Stimulated activated CD8-positive, alpha-beta memory T cell treated with anti-CD3 and anti-CD28 coated beads, Interleukin-2, amount 100 ng/mL, for 48 hours (primary cell): ENCODE results near the gene SPDYE2.
"Not testable (repeated sequence)": the region's sequence is repeated elsewhere in the genome, so short reads cannot be mapped to it uniquely, and the experiment has no call there.

Experiments used
- DNase-seq, 2 donors: peaks; one replicate each; pipeline ENCODE4 v3.0.0-alpha.2; 2020; ENCODE audit warnings: low read depth in 2 of 2

Gene SPDYE2

GRCh38 chr7:102535062-102535615 is 15.9 kb upstream of the SPDYE2 start:
- DNase-seq: not testable (repeated sequence)

- DNase-seq: not testable (repeated sequence)
Observed at GRCh38 chr7:102540604-102541003, 10.4 kb upstream of the SPDYE2 start.

- DNase-seq: not testable (repeated sequence)
Observed at GRCh38 chr7:102542083-102542482, 8.9 kb upstream of the SPDYE2 start.

GRCh38 chr7:102542771-102543170 is 8.3 kb upstream of the SPDYE2 start:
- DNase-seq: not testable (repeated sequence)

GRCh38 chr7:102543596-102543995 is 7.4 kb upstream of the SPDYE2 start, which contains the start of gene UPK3BL2:
TSS of gene UPK3BL2 (minus strand) at chr7:102543696. CDS start at chr7:102543636, 60 bp downstream.
- not testable (repeated sequence) for DNase-seq

GRCh38 chr7:102544372-102544771 is 6.7 kb upstream of the SPDYE2 start:
- DNase-seq: not testable (repeated sequence)

- DNase-seq: not testable (repeated sequence)
Observed at GRCh38 chr7:102545288-102545687, 5.7 kb upstream of the SPDYE2 start.

- not testable (repeated sequence) for DNase-seq
Observed at GRCh38 chr7:102546353-102546752, 4.7 kb upstream of the SPDYE2 start.

- DNase-seq: not testable (repeated sequence)
Observed at GRCh38 chr7:102568620-102569019, 17.6 kb downstream of the SPDYE2 start.

- peak; percentile 89 to 100 for DNase-seq
Observed at GRCh38 chr7:102572261-102573239, 21.5 kb downstream of the SPDYE2 start, which contains the start of gene POLR2J3. TSS of gene POLR2J3 (minus strand) at chr7:102572583. CDS start at chr7:102572521, 62 bp downstream.

GRCh38 chr7:102574607-102575006 is 23.6 kb downstream of the SPDYE2 start:
- DNase-seq: not testable (repeated sequence)

GRCh38 chr7:102576363-102576762 is 25.3 kb downstream of the SPDYE2 start:
- DNase-seq: not testable (repeated sequence)

GRCh38 chr7:102577315-102578240 is 26.6 kb downstream of the SPDYE2 start:
- not testable (repeated sequence) for DNase-seq

- DNase-seq: not testable (repeated sequence)
Observed at GRCh38 chr7:102578486-102578885, 27.5 kb downstream of the SPDYE2 start.

GRCh38 chr7:102581722-102582121 is 30.7 kb downstream of the SPDYE2 start:
- DNase-seq: not testable (repeated sequence)

- not testable (repeated sequence) for DNase-seq
Observed at GRCh38 chr7:102583495-102583894, 32.5 kb downstream of the SPDYE2 start.

GRCh38 chr7:102589857-102590256 is 38.8 kb downstream of the SPDYE2 start:
- DNase-seq: not testable (repeated sequence)

- DNase-seq: not testable (repeated sequence)
Observed at GRCh38 chr7:102592477-102593019, 41.5 kb downstream of the SPDYE2 start.

- DNase-seq: not testable (repeated sequence)
Observed at GRCh38 chr7:102593637-102594334, 42.8 kb downstream of the SPDYE2 start.

GRCh38 chr7:102596036-102596435 is 45.0 kb downstream of the SPDYE2 start:
- not testable (repeated sequence) for DNase-seq
